Esophagus squamous epithelium (tissue), 5 donors: ENCODE data around the gene SLC7A9. TPM values are rescaled to one million over a fixed set of nuclear protein-coding genes. Genes with fewer than 3 reads are reported as not detected.
"Not testable (repeated sequence)": the region's sequence is repeated elsewhere in the genome, so short reads cannot be mapped to it uniquely, and the experiment has no call there.

Source experiments
- DNase-seq: peaks from one replicate; lab custom pipeline; 2025; lab: John Stamatoyannopoulos, UW
- H3K27ac ChIP-seq, 4 donors: fragments of 200-600 bp; sonication (generic); one replicate each; pipeline ENCODE4 v1.5.1; 2016 to 2019; ENCODE audit warnings: mild to moderate bottlenecking in 1 of 4
- H3K27me3 ChIP-seq, 4 donors: fragments of 200-600 bp; sonication (generic); 1 replicate in 3 of 4; 2 replicates in 1 of 4; pipeline versions ENCODE4 v1.5.1 to v1.6.0; 2017 to 2021; ENCODE audit warnings: antibody characterized with exemption in 1 of 4
- H3K36me3 ChIP-seq, 3 donors: fragments of 200-600 bp; sonication (generic); one replicate each; pipeline ENCODE4 v1.5.1; 2016 to 2019
- H3K4me1 ChIP-seq, 3 donors: fragments of 200-600 bp; sonication (generic); one replicate each; pipeline ENCODE4 v1.5.1; 2017 to 2019
- H3K4me3 ChIP-seq, 4 donors: fragments of 200-600 bp; sonication (generic); 1 replicate in 3 of 4; 2 replicates in 1 of 4; pipeline ENCODE4 v1.5.1; 2016 to 2019; ENCODE audit warnings: mild to moderate bottlenecking in 2 of 4, moderate library complexity in 1 of 4
- H3K9me3 ChIP-seq, 3 donors: fragments of 200-600 bp; sonication (generic); one replicate each; pipeline ENCODE4 v1.5.1; 2016 to 2019
- CTCF ChIP-seq, 6 experiments: fragments of 450-650 bp in 4 of 6; fragments of 200-600 bp in 2 of 6; sonication (generic) in 2 of 6; IDR thresholded peaks; one replicate each; pipeline ENCODE4 v1.5.1; 2016 to 2019; ENCODE audit warnings: antibody characterized with exemption in 6 of 6, mild to moderate bottlenecking in 4 of 6, moderate library complexity in 4 of 6
- POLR2A ChIP-seq, 4 donors: fragments of 450-650 bp; IDR thresholded peaks; one replicate each; pipeline ENCODE4 v1.6.1; 2017; ENCODE audit warnings: antibody characterized with exemption in 4 of 4, mild to moderate bottlenecking in 4 of 4, moderate library complexity in 3 of 4
- WGBS, 2 donors: methylation state at CpG; one replicate each; pipeline ENCODE4 v1.1.5; 2018; 5-methylcytosine and 5-hydroxymethylcytosine counted together
- intact Hi-C: fragments of 100-400 bp; cut with DNase I; formaldehyde crosslinking; loops from one replicate; pipeline ENCODE4 v1.15.0; 2022
- total RNA-seq, 4 donors: library from RNA; depleted of rRNA; stranded (reverse); fragments of >200 nt; gene quantifications; one replicate each; pipeline ENCODE4 v1.1.0, GENCODE V29; 2016
- donor health status: DM: yes; HTN: yes; CAD: no.

The SLC7A9 gene
- total RNA-seq, 4 donors from 2014 or later: 0.19 TPM; not detected in 3

- no peaks in the 10 kb centered on the region for H3K27me3 ChIP-seq
- H3K4me3 ChIP-seq: no peak overlapping the region
- H3K4me1 ChIP-seq: no peaks in the 10 kb centered on the region
- TF ChIP-seq POLR2A (IDR thresholded peaks at IDR 0.05) (no peak), CTCF (IDR thresholded peaks at IDR 0.05) (no peak)
- WGBS, 2 donors: no CpG with 5 or more reads among the region's 10 CpGs
- no peak for DNase-seq
- intact Hi-C loops: no loop called here
- H3K27ac ChIP-seq: no peak overlapping the region
- H3K9me3 ChIP-seq: peaks cover 0 to 24% (median 7%) of the 10 kb centered on the region in 3 donors
- peaks cover 0 to 52% (median 0%) of the 10 kb centered on the region in 3 donors for H3K36me3 ChIP-seq
Measured at GRCh38 chr19:32890841-32891240, 21.3 kb upstream of the SLC7A9 start.

GRCh38 chr19:32890326-32890725 is 20.8 kb upstream of the SLC7A9 start:
- H3K9me3 ChIP-seq: peaks cover 0 to 24% (median 7%) of the 10 kb centered on the region in 3 donors
- no peak overlapping the region for H3K27ac ChIP-seq
- 90 to 92% methylated on average over 10 to 13 of the region's 13 CpGs for WGBS, 2 donors
- DNase-seq: no peak
- intact Hi-C loops: no loop called here
- no peaks in the 10 kb centered on the region for H3K4me1 ChIP-seq
- no peaks in the 10 kb centered on the region for H3K27me3 ChIP-seq
- TF ChIP-seq POLR2A (IDR thresholded peaks at IDR 0.05) (no peak), CTCF (IDR thresholded peaks at IDR 0.05) (no peak)
- peaks cover 0 to 51% (median 0%) of the 10 kb centered on the region in 3 donors for H3K36me3 ChIP-seq
- H3K4me3 ChIP-seq: no peak overlapping the region

- intact Hi-C loops: no loop called here
- peaks cover 0 to 24% (median 7%) of the 10 kb centered on the region in 3 donors for H3K9me3 ChIP-seq
- no peak overlapping the region for H3K4me3 ChIP-seq
- no peak for TF ChIP-seq CTCF (IDR thresholded peaks at IDR 0.05)
- TF ChIP-seq POLR2A (IDR thresholded peaks at IDR 0.05): no peak
- no peak overlapping the region for H3K27ac ChIP-seq
- no peaks in the 10 kb centered on the region for H3K27me3 ChIP-seq
- peaks cover 0 to 47% (median 0%) of the 10 kb centered on the region in 3 donors for H3K36me3 ChIP-seq
- H3K4me1 ChIP-seq: no peaks in the 10 kb centered on the region
- WGBS, 2 donors: 92% methylated on average over 6 to 10 of the region's 11 CpGs
- DNase-seq: no peak
Measured at GRCh38 chr19:32889137-32889934, 19.8 kb upstream of the SLC7A9 start.

GRCh38 chr19:32887572-32888215 is 18.1 kb upstream of the SLC7A9 start:
- no peaks in the 10 kb centered on the region for H3K27me3 ChIP-seq
- no peaks in the 10 kb centered on the region for H3K4me1 ChIP-seq
- TF ChIP-seq CTCF (IDR thresholded peaks at IDR 0.05) (no peak), POLR2A (IDR thresholded peaks at IDR 0.05) (no peak)
- WGBS, 2 donors: 80 to 81% methylated on average over 4 of the region's 4 CpGs
- no peak overlapping the region for H3K4me3 ChIP-seq
- H3K27ac ChIP-seq: no peak overlapping the region
- peaks cover 0 to 19% (median 6%) of the 10 kb centered on the region in 3 donors for H3K9me3 ChIP-seq
- intact Hi-C loops: no loop called here
- no peak for DNase-seq
- H3K36me3 ChIP-seq: peaks cover 0 to 45% (median 0%) of the 10 kb centered on the region in 3 donors

- Histone ChIP-seq H3K4me3 (no peak overlapping the region), H3K36me3 (peaks cover 0 to 41% (median 0%) of the 10 kb centered on the region in 3 donors), H3K27ac (no peak overlapping the region), H3K27me3 (no peaks in the 10 kb centered on the region), H3K9me3 (peaks cover 0 to 6% (median 0%) of the 10 kb centered on the region in 3 donors), H3K4me1 (no peaks in the 10 kb centered on the region)
- TF ChIP-seq POLR2A (IDR thresholded peaks at IDR 0.05): no peak
- no peak for TF ChIP-seq CTCF (IDR thresholded peaks at IDR 0.05)
- 89 to 90% methylated on average over 7 of the region's 7 CpGs for WGBS, 2 donors
- intact Hi-C loops: no loop called here
- DNase-seq: no peak
Measured at GRCh38 chr19:32886241-32886640, 16.7 kb upstream of the SLC7A9 start.

GRCh38 chr19:32885255-32885654 is 15.7 kb upstream of the SLC7A9 start:
- H3K27ac ChIP-seq, H3K4me3 ChIP-seq, H3K9me3 ChIP-seq, H3K27me3 ChIP-seq, DNase-seq, H3K4me1 ChIP-seq, intact Hi-C loops: not testable (repeated sequence)
- 90% methylated on average over 5 of the region's 5 CpGs for WGBS, 2 donors
- peaks cover 0 to 36% (median 0%) of the 10 kb centered on the region in 3 donors for H3K36me3 ChIP-seq
